GM12872 (cell line): ENCODE measurements around the gene ADAR.

ENCODE experiments used
- CTCF ChIP-seq: IDR thresholded peaks from 3 replicates; pipeline ENCODE4 v1.5.1; 2011; ENCODE audit warnings: low read depth, mild to moderate bottlenecking, low read length, moderate library complexity; ENCODE audit not compliant: insufficient read depth

ADAR gene

GRCh38 chr1:154614247-154614646, 6.3 kb upstream of the ADAR start:
- TF ChIP-seq CTCF: no peak

GRCh38 chr1:154611150-154611862, 3.3 kb upstream of the ADAR start:
- TF ChIP-seq CTCF: no peak

GRCh38 chr1:154609398-154610380, 1.7 kb upstream of the ADAR start:
- no peak for TF ChIP-seq CTCF

- no peak for TF ChIP-seq CTCF
These were observed 648 bp upstream of the ADAR start for GRCh38 chr1:154608397-154609270.

GRCh38 chr1:154607106-154607608, 829 bp downstream of the ADAR start:
- TF ChIP-seq CTCF: no peak

- no peak for TF ChIP-seq CTCF
These were observed 2.5 kb downstream of the ADAR start for GRCh38 chr1:154605534-154605933.

- TF ChIP-seq CTCF: no peak
These were observed 4.7 kb downstream of the ADAR start for GRCh38 chr1:154603317-154603716.
